OCI-LY7 (cell line): Measurements from ENCODE around the gene SH3RF1. TPM values are rescaled to one million over a fixed set of nuclear protein-coding genes. Genes with fewer than 3 reads are reported as not detected.

ENCODE experiments used
- BruUV-seq: library from RNA; stranded (reverse); fragments of 400-500 nt; replicated peaks from 2 replicates; lab custom pipeline; 2021; lab: Mats Ljungman, UMichigan
- CTCF ChIA-PET: fragments of 300-600 bp; sonication (Branson Sonifier 250); formaldehyde crosslinking; loops from one replicate; lab custom pipeline; 2022; ENCODE audit warnings: antibody characterized with exemption; ENCODE audit not compliant: unreplicated experiment; lab: Charles Lee
- POLR2A ChIA-PET: fragments of 300-600 bp; sonication (Branson Sonifier 250); formaldehyde crosslinking; loops from one replicate; lab custom pipeline; 2022; ENCODE audit warnings: antibody characterized with exemption; lab: Charles Lee
- DNase-seq: peaks from one replicate; pipeline ENCODE4 v3.0.0-alpha.2; 2015; ENCODE audit warnings: low spot score
- H2AFZ ChIP-seq: fragments of 200-600 bp; sonication (generic), shearing (Covaris generic); 2 replicates; pipeline ENCODE4 v1.6.1; 2014; ENCODE audit warnings: mild to moderate bottlenecking, antibody characterized with exemption, low read length, moderate library complexity
- H3K27ac ChIP-seq: fragments of 200-600 bp; sonication (generic); 2 replicates; pipeline ENCODE4 v1.5.1; 2014; ENCODE audit warnings: mixed run types, low read depth, mild to moderate bottlenecking, moderate library complexity, low read length, inconsistent platforms; ENCODE audit not compliant: poor library complexity, severe bottlenecking
- H3K36me3 ChIP-seq: fragments of 200-600 bp; sonication (generic); 2 replicates; pipeline ENCODE4 v1.6.1; 2014; ENCODE audit warnings: mild to moderate bottlenecking, antibody characterized with exemption, low read length, moderate library complexity, mixed read lengths; ENCODE audit not compliant: insufficient read depth
- H3K4me1 ChIP-seq: fragments of 200-600 bp; sonication (generic); 2 replicates; pipeline ENCODE4 v1.5.1; 2014; ENCODE audit warnings: mild to moderate bottlenecking, low read length; ENCODE audit not compliant: insufficient read depth, poor library complexity, severe bottlenecking
- H3K4me2 ChIP-seq: fragments of 200-600 bp; sonication (generic); 2 replicates; pipeline ENCODE4 v1.6.1; 2014; ENCODE audit warnings: mild to moderate bottlenecking, low read length
- H3K4me3 ChIP-seq: fragments of 200-600 bp; sonication (generic); 2 replicates; pipeline ENCODE4 v1.5.1; 2014; ENCODE audit warnings: mild to moderate bottlenecking, low read depth, low read length; ENCODE audit not compliant: poor library complexity, severe bottlenecking
- H3K79me2 ChIP-seq: fragments of 200-600 bp; sonication (generic); 2 replicates; pipeline ENCODE4 v1.6.1; 2016; ENCODE audit warnings: low read depth, mild to moderate bottlenecking, low read length, moderate library complexity, mixed read lengths; ENCODE audit not compliant: insufficient read depth
- H3K9me2 ChIP-seq: fragments of 200-600 bp; sonication (generic); 2 replicates; pipeline ENCODE4 v1.6.1; 2016; ENCODE audit warnings: mild to moderate bottlenecking, low read length, mixed read lengths; ENCODE audit not compliant: insufficient read depth
- H3K9me3 ChIP-seq: fragments of 200-600 bp; sonication (generic); 2 replicates; pipeline ENCODE4 v1.6.1; 2014; ENCODE audit warnings: mild to moderate bottlenecking, mixed run types, low read length, mixed read lengths
- H4K20me1 ChIP-seq: fragments of 200-600 bp; sonication (generic); 2 replicates; pipeline ENCODE4 v1.6.1; 2014; ENCODE audit warnings: mild to moderate bottlenecking, antibody characterized with exemption, low read length, moderate library complexity, mixed read lengths; ENCODE audit not compliant: insufficient read depth
- EZH2phosphoT487 ChIP-seq: fragments of 200-600 bp; sonication (generic); IDR thresholded peaks from 2 replicates; pipeline ENCODE4 v1.6.1; 2018; ENCODE audit warnings: low read depth, borderline replicate concordance, mild to moderate bottlenecking, mixed run types, antibody characterized with exemption, low read length, moderate library complexity, mixed read lengths
- intact Hi-C: fragments of 100-400 bp; cut with micrococcal nuclease; formaldehyde crosslinking; loops from one replicate; pipeline ENCODE4 v1.10.0; 2022; ENCODE audit not compliant: unreplicated experiment
- total RNA-seq, 2 experiments: library from RNA; depleted of rRNA in 1 of 2; stranded (reverse); fragments of >200 nt in 1 of 2; shearing (Covaris generic) in 1 of 2; gene quantifications; 2 replicates each; pipeline ENCODE4 v1.2.3, GENCODE V29; 2014 to 2022
- TF ChIP-seq, protein P1 (sequence below): fragments of 200-600 bp; sonication (generic); conservative IDR thresholded peaks from 2 replicates; pipeline ENCODE4 v1.5.1; 2014; ENCODE audit warnings: mild to moderate bottlenecking, antibody characterized with exemption, low read length, moderate library complexity, mixed read lengths

Gene SH3RF1
- total RNA-seq, 2 experiments from 2014 or later, result not detected

DNA sequence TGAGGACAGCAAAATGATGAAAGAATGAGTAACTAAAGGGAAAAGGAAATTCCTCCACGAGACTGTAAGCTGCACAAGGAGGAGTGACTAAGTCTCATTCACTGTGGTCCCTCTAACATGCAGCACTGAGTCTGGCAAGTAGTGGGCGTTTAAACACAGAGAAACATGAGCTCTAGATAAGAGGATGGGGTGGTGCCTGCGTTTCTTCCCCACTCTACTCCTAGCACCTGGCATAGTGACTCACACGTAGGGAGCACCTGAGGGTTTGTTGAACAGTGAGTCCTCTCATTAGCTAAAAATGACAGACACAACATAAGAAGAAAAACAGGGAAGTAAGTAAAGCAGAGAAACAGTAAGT is 154.9 kb downstream of the SH3RF1 start:
- H3K79me2 ChIP-seq, result no peaks in the 10 kb centered on the region
- H4K20me1 ChIP-seq, result no peaks in the 10 kb centered on the region
- TF ChIP-seq, protein P1, sequence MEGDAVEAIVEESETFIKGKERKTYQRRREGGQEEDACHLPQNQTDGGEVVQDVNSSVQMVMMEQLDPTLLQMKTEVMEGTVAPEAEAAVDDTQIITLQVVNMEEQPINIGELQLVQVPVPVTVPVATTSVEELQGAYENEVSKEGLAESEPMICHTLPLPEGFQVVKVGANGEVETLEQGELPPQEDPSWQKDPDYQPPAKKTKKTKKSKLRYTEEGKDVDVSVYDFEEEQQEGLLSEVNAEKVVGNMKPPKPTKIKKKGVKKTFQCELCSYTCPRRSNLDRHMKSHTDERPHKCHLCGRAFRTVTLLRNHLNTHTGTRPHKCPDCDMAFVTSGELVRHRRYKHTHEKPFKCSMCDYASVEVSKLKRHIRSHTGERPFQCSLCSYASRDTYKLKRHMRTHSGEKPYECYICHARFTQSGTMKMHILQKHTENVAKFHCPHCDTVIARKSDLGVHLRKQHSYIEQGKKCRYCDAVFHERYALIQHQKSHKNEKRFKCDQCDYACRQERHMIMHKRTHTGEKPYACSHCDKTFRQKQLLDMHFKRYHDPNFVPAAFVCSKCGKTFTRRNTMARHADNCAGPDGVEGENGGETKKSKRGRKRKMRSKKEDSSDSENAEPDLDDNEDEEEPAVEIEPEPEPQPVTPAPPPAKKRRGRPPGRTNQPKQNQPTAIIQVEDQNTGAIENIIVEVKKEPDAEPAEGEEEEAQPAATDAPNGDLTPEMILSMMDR, result no peak
- no peak for TF ChIP-seq EZH2phosphoT487
- H3K9me2 ChIP-seq, result no peaks in the 10 kb centered on the region
- H3K36me3 ChIP-seq, result no peaks in the 10 kb centered on the region
- H3K4me2 ChIP-seq, result no peak overlapping the region
- no peak overlapping the region for H2AFZ ChIP-seq
- intact Hi-C loops, result no loop called here
- POLR2A ChIA-PET, result no interaction called here
- no peaks in the 10 kb centered on the region for H3K9me3 ChIP-seq
- BruUV-seq, result no TSS peak
- no peak overlapping the region for H3K4me3 ChIP-seq
- H3K4me1 ChIP-seq, result no peaks in the 10 kb centered on the region
- H3K27ac ChIP-seq, result no peak overlapping the region
- CTCF ChIA-PET, result no interaction called here
- DNase-seq, result no peak

DNA sequence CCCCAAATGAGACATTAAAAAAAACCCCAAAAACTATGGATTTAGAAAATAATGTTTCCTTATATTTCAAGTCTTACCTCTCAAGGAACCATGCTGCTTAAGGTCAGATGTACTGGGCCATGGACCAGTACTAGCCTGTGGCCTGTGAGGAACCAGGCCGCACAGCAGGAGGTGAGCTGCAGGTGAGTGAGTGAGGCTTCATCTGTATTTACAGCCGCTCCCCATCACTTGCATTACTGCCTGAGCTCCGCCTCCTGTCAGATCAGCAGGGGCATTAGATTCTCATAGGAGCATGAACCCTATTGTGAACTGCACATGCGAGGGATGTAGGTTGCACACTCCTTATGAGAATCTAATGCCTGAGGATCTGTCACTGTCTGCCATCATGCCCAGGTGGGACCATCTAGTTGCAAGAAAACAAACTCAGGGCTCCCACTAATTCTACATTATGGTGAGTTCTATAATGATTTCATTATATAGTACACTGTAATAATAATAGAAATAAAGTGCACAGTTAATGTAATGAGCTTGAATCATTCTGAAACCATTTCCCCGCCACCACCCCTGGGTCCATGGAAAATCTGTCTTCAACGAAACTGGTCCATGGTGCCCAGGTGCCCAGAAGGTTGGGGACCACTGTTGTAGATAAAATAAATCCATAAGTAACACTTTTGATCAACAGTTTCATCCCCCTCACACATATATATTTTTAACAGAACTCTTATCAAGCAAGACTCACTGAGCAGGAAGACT is 155.4 kb downstream of the SH3RF1 start:
- BruUV-seq, result no TSS peak
- Histone ChIP-seq H3K9me2 (no peaks in the 10 kb centered on the region), H4K20me1 (no peaks in the 10 kb centered on the region), H3K79me2 (no peaks in the 10 kb centered on the region), H3K27ac (no peak overlapping the region), H3K4me3 (no peak overlapping the region), H3K36me3 (no peaks in the 10 kb centered on the region), H2AFZ (no peak overlapping the region), H3K9me3 (no peaks in the 10 kb centered on the region), H3K4me1 (no peaks in the 10 kb centered on the region), H3K4me2 (no peak overlapping the region)
- ChIA-PET POLR2A (no interaction called here), CTCF (no interaction called here)
- intact Hi-C loops, result no loop called here
- no peak for TF ChIP-seq EZH2phosphoT487
- TF ChIP-seq, protein P1, result no peak
- DNase-seq, result no peak

DNA sequence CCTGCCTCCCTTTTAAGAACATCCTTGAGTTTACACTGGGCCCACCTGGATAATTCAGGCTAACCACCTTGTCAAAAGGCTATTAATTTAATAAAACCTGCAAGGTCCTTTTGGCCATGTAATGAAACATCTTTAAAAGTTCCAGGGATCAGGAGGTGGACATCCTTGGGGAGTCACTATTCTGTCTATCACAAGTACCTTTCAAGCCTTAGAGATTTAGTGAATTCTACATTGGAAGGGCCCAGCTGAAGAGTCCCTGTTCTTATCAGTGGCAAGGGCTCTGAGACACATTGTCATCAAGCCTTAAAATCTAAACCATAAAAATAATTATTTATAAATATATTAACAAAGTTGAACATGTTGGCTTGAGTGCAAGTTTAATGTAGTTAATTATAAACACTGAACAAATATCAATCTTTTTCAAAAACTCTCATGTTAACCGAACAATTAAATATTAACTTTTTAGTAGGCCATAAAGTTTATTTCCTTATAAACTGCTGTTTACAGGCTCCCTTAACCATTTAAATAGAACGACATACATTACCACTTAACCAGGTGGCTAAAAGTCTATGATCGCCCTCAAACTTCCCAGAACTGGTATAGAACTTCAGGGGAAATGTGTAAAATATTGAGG is 156.3 kb downstream of the SH3RF1 start:
- H3K9me2 ChIP-seq, result no peaks in the 10 kb centered on the region
- DNase-seq, result no peak
- H3K36me3 ChIP-seq, result no peaks in the 10 kb centered on the region
- no peak overlapping the region for H3K4me3 ChIP-seq
- no peak overlapping the region for H2AFZ ChIP-seq
- no peak for TF ChIP-seq EZH2phosphoT487
- no TSS peak for BruUV-seq
- intact Hi-C loops, result no loop called here
- H4K20me1 ChIP-seq, result no peaks in the 10 kb centered on the region
- ChIA-PET CTCF (no interaction called here), POLR2A (no interaction called here)
- no peak overlapping the region for H3K27ac ChIP-seq
- H3K4me1 ChIP-seq, result no peaks in the 10 kb centered on the region
- H3K4me2 ChIP-seq, result no peak overlapping the region
- no peaks in the 10 kb centered on the region for H3K79me2 ChIP-seq
- H3K9me3 ChIP-seq, result no peaks in the 10 kb centered on the region
